K562 (cell line): Measurements from ENCODE around the gene ELF5. TPM values are rescaled to one million over a fixed set of nuclear protein-coding genes. Genes with fewer than 3 reads are reported as not detected.

Source experiments
- DLX4 ChIP-seq: fragments of 250-450 bp; sonication (Bioruptor Pico); IDR thresholded peaks from 2 replicates; pipeline ENCODE4 v1.6.1; 2021; ENCODE audit warnings: mild to moderate bottlenecking
- DMBX1 ChIP-seq: fragments of 250-450 bp; sonication (Bioruptor Pico); IDR thresholded peaks from 2 replicates; pipeline ENCODE4 v1.8.0; 2022; ENCODE audit warnings: inconsistent platforms, mild to moderate bottlenecking, moderate library complexity, borderline replicate concordance
- ELF2 ChIP-seq: fragments of 250-450 bp; sonication (Bioruptor Pico); IDR thresholded peaks from 2 replicates; pipeline ENCODE4 v1.5.0; 2021; ENCODE audit warnings: mild to moderate bottlenecking
- GABPB1 ChIP-seq: sonication (generic); formaldehyde crosslinking; IDR thresholded peaks from 2 replicates; pipeline ENCODE4 v1.8.0; 2022; ENCODE audit warnings: mild to moderate bottlenecking, missing genetic modification reagents
- HLTF ChIP-seq: fragments of 450-650 bp; IDR thresholded peaks from 2 replicates; pipeline ENCODE4 v1.6.1; 2016
- MEF2D ChIP-seq: conservative IDR thresholded peaks from 2 replicates; pipeline ENCODE4 v1.6.1; 2016; ENCODE audit warnings: low read depth, missing genetic modification characterization, missing compliant biosample characterization
- MYBL2 ChIP-seq, 2 experiments: fragments of 450-650 bp in 1 of 2; sonication (generic) in 1 of 2; formaldehyde crosslinking in 1 of 2; IDR thresholded peaks; 2 replicates each; pipeline versions ENCODE4 v1.6.1 to v1.8.1; 2017 to 2022; ENCODE audit warnings: borderline replicate concordance in 1 of 2, inconsistent platforms in 1 of 2, low read depth in 1 of 2, mild to moderate bottlenecking in 1 of 2, missing genetic modification reagents in 1 of 2, moderate library complexity in 1 of 2
- NFE2 ChIP-seq: IDR thresholded peaks from 2 replicates; pipeline ENCODE4 v1.6.1; 2014; ENCODE audit warnings: antibody characterized with exemption, low read depth
- PURB ChIP-seq: sonication (generic); formaldehyde crosslinking; IDR thresholded peaks from 2 replicates; pipeline ENCODE4 v1.9.0; 2021; ENCODE audit warnings: low read depth, mild to moderate bottlenecking, missing genetic modification reagents
- RNF2 ChIP-seq: sonication (generic); IDR thresholded peaks from 2 replicates; pipeline ENCODE4 v1.6.1; 2016
- SMARCA4 ChIP-seq: fragments of 450-650 bp; IDR thresholded peaks from 2 replicates; pipeline ENCODE4 v1.6.1; 2016
- ZBED1 ChIP-seq: IDR thresholded peaks from 2 replicates; pipeline ENCODE4 v1.6.1; 2014
- ZKSCAN1 ChIP-seq: fragments of 150-350 bp; IDR thresholded peaks from 2 replicates; pipeline ENCODE4 v1.6.1; 2016; ENCODE audit warnings: low read depth, low read length
- ZNF146 ChIP-seq: IDR thresholded peaks from one replicate; pipeline ENCODE4 v1.6.1; 2018; ENCODE audit warnings: missing compliant biosample characterization; ENCODE audit not compliant: unreplicated experiment
- ZNF639 ChIP-seq, 2 experiments: fragments of 200-800 bp in 1 of 2; sonication (Bioruptor generic) in 1 of 2; sonication (generic) in 1 of 2; formaldehyde crosslinking in 1 of 2; IDR thresholded peaks in 1 of 2; conservative IDR thresholded peaks in 1 of 2; 2 replicates each; pipeline versions ENCODE4 v1.5.0 to v1.6.1; 2016 to 2020; ENCODE audit warnings: missing compliant biosample characterization in 1 of 2, missing genetic modification characterization in 1 of 2, missing genetic modification reagents in 1 of 2
- polyA plus RNA-seq, 8 experiments: library from polyadenylated mRNA; depleted of rRNA in 4 of 8; stranded (reverse) in 5 of 8; unstranded in 3 of 8; fragments of >200 nt; fragmentation: Nextera tagmentation in 2 of 8; fragmentation: Illumina TruSeq in 1 of 8; extraction: Ambion mirVana in 2 of 8; extraction: Trizol in 1 of 8; gene quantifications; 2 replicates each; pipeline versions ENCODE4 v1.2.1 to v1.2.3, GENCODE V29; 2011 to 2014; ENCODE audit warnings: inconsistent platforms in 1 of 8, missing spikeins in 1 of 8
- total RNA-seq, 7 experiments: library from RNA; depleted of rRNA in 6 of 7; stranded (reverse); fragments of >200 nt in 6 of 7; fragmentation: Illumina TruSeq in 2 of 7; extraction: Trizol in 2 of 7; gene quantifications; 2 replicates each; pipeline versions ENCODE4 v1.2.1 to v1.2.3, GENCODE V29; 2011 to 2021; ENCODE audit warnings: low replicate concordance in 1 of 7
- TF ChIP-seq, protein P1 (sequence below): sonication (generic); formaldehyde crosslinking; IDR thresholded peaks from 2 replicates; pipeline ENCODE4 v1.8.0; 2023; ENCODE audit warnings: missing genetic modification reagents, mild to moderate bottlenecking, borderline replicate concordance

Gene ELF5
- total and polyA plus RNA-seq, 9 of the 15 experiments (the other 6 are each of a cell fraction or from before 2014, with no cell fraction given), result not detected

- TF ChIP-seq, protein P1, sequence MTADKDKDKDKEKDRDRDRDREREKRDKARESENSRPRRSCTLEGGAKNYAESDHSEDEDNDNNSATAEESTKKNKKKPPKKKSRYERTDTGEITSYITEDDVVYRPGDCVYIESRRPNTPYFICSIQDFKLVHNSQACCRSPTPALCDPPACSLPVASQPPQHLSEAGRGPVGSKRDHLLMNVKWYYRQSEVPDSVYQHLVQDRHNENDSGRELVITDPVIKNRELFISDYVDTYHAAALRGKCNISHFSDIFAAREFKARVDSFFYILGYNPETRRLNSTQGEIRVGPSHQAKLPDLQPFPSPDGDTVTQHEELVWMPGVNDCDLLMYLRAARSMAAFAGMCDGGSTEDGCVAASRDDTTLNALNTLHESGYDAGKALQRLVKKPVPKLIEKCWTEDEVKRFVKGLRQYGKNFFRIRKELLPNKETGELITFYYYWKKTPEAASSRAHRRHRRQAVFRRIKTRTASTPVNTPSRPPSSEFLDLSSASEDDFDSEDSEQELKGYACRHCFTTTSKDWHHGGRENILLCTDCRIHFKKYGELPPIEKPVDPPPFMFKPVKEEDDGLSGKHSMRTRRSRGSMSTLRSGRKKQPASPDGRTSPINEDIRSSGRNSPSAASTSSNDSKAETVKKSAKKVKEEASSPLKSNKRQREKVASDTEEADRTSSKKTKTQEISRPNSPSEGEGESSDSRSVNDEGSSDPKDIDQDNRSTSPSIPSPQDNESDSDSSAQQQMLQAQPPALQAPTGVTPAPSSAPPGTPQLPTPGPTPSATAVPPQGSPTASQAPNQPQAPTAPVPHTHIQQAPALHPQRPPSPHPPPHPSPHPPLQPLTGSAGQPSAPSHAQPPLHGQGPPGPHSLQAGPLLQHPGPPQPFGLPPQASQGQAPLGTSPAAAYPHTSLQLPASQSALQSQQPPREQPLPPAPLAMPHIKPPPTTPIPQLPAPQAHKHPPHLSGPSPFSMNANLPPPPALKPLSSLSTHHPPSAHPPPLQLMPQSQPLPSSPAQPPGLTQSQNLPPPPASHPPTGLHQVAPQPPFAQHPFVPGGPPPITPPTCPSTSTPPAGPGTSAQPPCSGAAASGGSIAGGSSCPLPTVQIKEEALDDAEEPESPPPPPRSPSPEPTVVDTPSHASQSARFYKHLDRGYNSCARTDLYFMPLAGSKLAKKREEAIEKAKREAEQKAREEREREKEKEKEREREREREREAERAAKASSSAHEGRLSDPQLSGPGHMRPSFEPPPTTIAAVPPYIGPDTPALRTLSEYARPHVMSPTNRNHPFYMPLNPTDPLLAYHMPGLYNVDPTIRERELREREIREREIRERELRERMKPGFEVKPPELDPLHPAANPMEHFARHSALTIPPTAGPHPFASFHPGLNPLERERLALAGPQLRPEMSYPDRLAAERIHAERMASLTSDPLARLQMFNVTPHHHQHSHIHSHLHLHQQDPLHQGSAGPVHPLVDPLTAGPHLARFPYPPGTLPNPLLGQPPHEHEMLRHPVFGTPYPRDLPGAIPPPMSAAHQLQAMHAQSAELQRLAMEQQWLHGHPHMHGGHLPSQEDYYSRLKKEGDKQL (CRISPR knock-in tag), result 0 out of 2 replicates have a peak, but pooled peaks have one; percentile 36
- TF ChIP-seq GABPB1 (CRISPR knock-in tag) (peak; percentile 40; the same call in 1 of the 2 replicates), HLTF (no peak), ELF2 (CRISPR knock-in tag) (no peak), ZKSCAN1 (no peak), ZNF639 (CRISPR knock-in tag; conservative IDR thresholded peaks at IDR 0.05 in 1 of 2, IDR thresholded peaks at IDR 0.05 in 1 of 2) (0 out of 4 replicates have a peak, but pooled peaks of 1 of the 2 experiments have one; percentile 52), DLX4 (CRISPR knock-in tag) (no peak), SMARCA4 (peak; percentile 55), MYBL2 (IDR thresholded peaks at IDR 0.05; ENCODE audit: low read depth) (no peak), MYBL2 (CRISPR knock-in tag; IDR thresholded peaks at IDR 0.05; ENCODE audit: borderline replicate concordance) (no peak), MEF2D (tag) (peak; percentile 78), PURB (CRISPR knock-in tag) (no peak), NFE2 (no peak), ZNF146 (CRISPR knock-in tag) (no peak), RNF2 (no peak), DMBX1 (peak; percentile 35; the same call in 1 of the 2 replicates), ZBED1 (no peak)
Observed at GRCh38 chr11:34464591-34465051, 49.0 kb downstream of the ELF5 start (continued).
